Esophagus muscularis mucosa (tissue), 4 donors: ENCODE results near the gene MACROD2. TPM values are rescaled to one million over a fixed set of nuclear protein-coding genes. Genes with fewer than 3 reads are reported as not detected.

Experiments
- DNase-seq: peaks from one replicate; pipeline ENCODE4 v3.0.0-alpha.2; 2017; ENCODE audit errors: extremely low spot score
- H3K27ac ChIP-seq, 4 donors: fragments of 200-600 bp; sonication (generic); replicated peaks in 1 of 4; 1 replicate in 3 of 4; 2 replicates in 1 of 4; pipeline ENCODE4 v1.5.1; 2016 to 2019; ENCODE audit warnings: mild to moderate bottlenecking in 1 of 4
- H3K27me3 ChIP-seq, 4 donors: fragments of 200-600 bp; sonication (generic); one replicate each; pipeline versions ENCODE4 v1.5.1 to v1.6.0; 2016 to 2019
- H3K36me3 ChIP-seq, 4 donors: fragments of 200-600 bp; sonication (generic); one replicate each; pipeline ENCODE4 v1.5.1; 2016 to 2019
- H3K4me1 ChIP-seq, 4 donors: fragments of 200-600 bp; sonication (generic); one replicate each; pipeline ENCODE4 v1.5.1; 2016 to 2019
- H3K4me3 ChIP-seq, 4 donors: fragments of 200-600 bp; sonication (generic); 1 replicate in 2 of 4; 2 replicates in 2 of 4; pipeline ENCODE4 v1.5.1; 2016 to 2019; ENCODE audit warnings: mild to moderate bottlenecking in 4 of 4, moderate library complexity in 1 of 4
- H3K9me3 ChIP-seq, 4 donors: fragments of 200-600 bp; sonication (generic); 1 replicate in 3 of 4; 2 replicates in 1 of 4; pipeline ENCODE4 v1.5.1; 2016 to 2019
- CTCF ChIP-seq, 3 experiments: fragments of 200-600 bp in 2 of 3; fragments of 450-650 bp in 1 of 3; sonication (generic) in 2 of 3; IDR thresholded peaks; one replicate each; pipeline ENCODE4 v1.5.1; 2017 to 2019; ENCODE audit warnings: antibody characterized with exemption in 3 of 3, mild to moderate bottlenecking in 2 of 3, moderate library complexity in 1 of 3
- EP300 ChIP-seq: sonication (generic); formaldehyde crosslinking; IDR thresholded peaks from one replicate; pipeline ENCODE4 v1.6.1; 2017; ENCODE audit warnings: antibody characterized with exemption
- POLR2A ChIP-seq: fragments of 450-650 bp; IDR thresholded peaks from one replicate; pipeline ENCODE4 v1.6.1; 2017; ENCODE audit warnings: antibody characterized with exemption, moderate library complexity, mild to moderate bottlenecking, low read depth
- POLR2AphosphoS5 ChIP-seq, 2 donors: sonication (generic); formaldehyde crosslinking; IDR thresholded peaks; one replicate each; pipeline ENCODE4 v1.6.1; 2017; ENCODE audit warnings: antibody characterized with exemption in 2 of 2
- WGBS: methylation state at CpG from one replicate; pipeline ENCODE4 v1.1.5; 2018; 5-methylcytosine and 5-hydroxymethylcytosine counted together
- intact Hi-C: fragments of 100-400 bp; cut with DNase I; formaldehyde crosslinking; loops from one replicate; pipeline ENCODE4 v1.15.1; 2023
- total RNA-seq, 4 donors: library from RNA; depleted of rRNA; stranded (reverse); fragments of >200 nt; gene quantifications; one replicate each; pipeline versions ENCODE4 v1.1.0 to v1.2.1, GENCODE V29; 2016

The MACROD2 gene
- total RNA-seq, 4 donors from 2014 or later: 1.4 to 3.6 (median 2.6) TPM

GRCh38 chr20:14996883-14997672 is 1001.8 kb downstream of the MACROD2 start:
- no peaks in the 10 kb centered on the region for H3K36me3 ChIP-seq
- no peak overlapping the region for H3K4me3 ChIP-seq
- peaks cover 0 to 17% (median 6%) of the 10 kb centered on the region in 4 donors for H3K9me3 ChIP-seq
- WGBS: 79% methylated on average over 2 of the region's 2 CpGs
- H3K27ac ChIP-seq: no peak overlapping the region
- H3K4me1 ChIP-seq: no peaks in the 10 kb centered on the region
- no peak for DNase-seq
- intact Hi-C loops: no loop called here
- no peaks in the 10 kb centered on the region for H3K27me3 ChIP-seq
- no peak for TF ChIP-seq CTCF (IDR thresholded peaks at IDR 0.05)
- TF ChIP-seq POLR2A: no peak
- no peak for TF ChIP-seq POLR2AphosphoS5 (IDR thresholded peaks at IDR 0.05)
- TF ChIP-seq EP300: no peak

DNA sequence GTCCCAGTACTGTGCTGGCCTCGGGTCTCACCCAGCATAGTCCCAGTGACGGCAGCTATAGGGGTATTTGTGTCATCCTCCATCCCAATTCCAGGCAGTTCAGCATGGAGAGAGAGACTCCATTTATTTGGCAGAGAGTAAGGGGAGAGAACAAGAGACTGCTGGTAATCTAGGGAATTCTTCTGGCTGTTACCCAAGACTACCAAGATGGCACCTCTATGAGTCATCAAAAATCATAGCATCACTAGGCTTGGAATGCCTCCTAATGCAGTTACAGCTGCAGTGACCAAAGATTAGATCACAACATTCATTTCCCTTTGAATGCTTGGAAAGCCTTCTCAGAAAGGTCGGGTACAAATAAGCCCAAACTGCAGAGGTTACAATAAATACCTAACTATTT is 1002.5 kb downstream of the MACROD2 start:
- Histone ChIP-seq H3K9me3 (peaks cover 0 to 17% (median 6%) of the 10 kb centered on the region in 4 donors), H3K27me3 (no peaks in the 10 kb centered on the region), H3K4me1 (no peaks in the 10 kb centered on the region), H3K4me3 (no peak overlapping the region), H3K27ac (no peak overlapping the region), H3K36me3 (no peaks in the 10 kb centered on the region)
- 97% methylated on average over 3 of the region's 3 CpGs for WGBS
- DNase-seq: no peak
- TF ChIP-seq EP300: no peak
- TF ChIP-seq POLR2AphosphoS5 (IDR thresholded peaks at IDR 0.05): no peak
- no peak for TF ChIP-seq POLR2A
- no peak for TF ChIP-seq CTCF (IDR thresholded peaks at IDR 0.05)
- intact Hi-C loops: no loop called here

DNA sequence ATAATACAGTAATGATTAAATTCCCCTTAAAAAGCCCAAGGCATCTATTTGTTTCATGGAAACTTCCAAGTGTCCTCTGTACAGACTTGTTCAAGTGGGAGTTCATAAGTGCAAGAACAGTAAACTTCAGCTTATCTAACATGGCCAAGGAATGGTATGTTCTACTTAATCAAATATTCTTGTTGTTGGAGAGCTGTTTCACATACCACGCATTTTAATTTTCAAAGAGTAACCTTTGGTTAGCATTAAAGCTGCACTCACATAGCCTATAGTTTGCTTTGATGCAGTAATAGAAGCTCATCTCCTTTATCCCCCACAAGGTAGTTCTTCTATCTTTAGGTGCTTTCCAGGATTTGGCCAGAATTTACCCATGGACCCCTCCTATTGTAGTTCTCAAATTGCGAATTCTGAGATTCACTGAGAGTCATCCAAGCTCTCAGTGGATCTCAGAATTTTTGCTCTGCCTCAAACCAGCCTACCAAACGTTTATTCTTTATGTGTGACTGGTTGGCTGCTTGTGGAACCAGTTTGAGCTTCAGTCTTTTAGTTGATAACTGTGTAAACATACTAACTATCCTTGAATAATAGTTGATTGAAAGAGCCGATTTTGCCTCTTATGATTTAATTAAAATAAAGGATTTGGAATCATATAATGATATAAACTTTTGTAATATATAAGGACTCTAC is 1010.1 kb downstream of the MACROD2 start:
- no peak for DNase-seq
- Histone ChIP-seq H3K9me3 (no peaks in the 10 kb centered on the region), H3K27me3 (no peaks in the 10 kb centered on the region), H3K4me1 (no peaks in the 10 kb centered on the region), H3K27ac (no peak overlapping the region), H3K36me3 (no peaks in the 10 kb centered on the region), H3K4me3 (no peak overlapping the region)
- TF ChIP-seq CTCF (IDR thresholded peaks at IDR 0.05) (no peak), EP300 (no peak), POLR2A (no peak), POLR2AphosphoS5 (IDR thresholded peaks at IDR 0.05) (no peak)
- 91% methylated on average over 4 of the region's 4 CpGs for WGBS
- intact Hi-C loops: no loop called here

- Histone ChIP-seq H3K4me1 (no peaks in the 10 kb centered on the region), H3K36me3 (no peaks in the 10 kb centered on the region), H3K9me3 (no peaks in the 10 kb centered on the region), H3K4me3 (no peak overlapping the region), H3K27me3 (no peaks in the 10 kb centered on the region), H3K27ac (no peak overlapping the region)
- TF ChIP-seq POLR2AphosphoS5 (IDR thresholded peaks at IDR 0.05) (no peak), CTCF (IDR thresholded peaks at IDR 0.05) (no peak), EP300 (no peak), POLR2A (no peak)
- no peak for DNase-seq
- 93% methylated on average over 4 of the region's 4 CpGs for WGBS
- intact Hi-C loops: no loop called here
Observed at GRCh38 chr20:15011631-15012030, 1016.3 kb downstream of the MACROD2 start.
